MM.1S (cell line): Measurements from ENCODE around the gene C6orf62.

Experiments
- CTCF ChIP-seq: fragments of 300-600 bp; sonication (generic); IDR thresholded peaks from 2 replicates; pipeline ENCODE4 v1.5.1; 2016; ENCODE audit warnings: antibody characterized with exemption, low read length, mixed read lengths
- EZH2 ChIP-seq: fragments of 300-600 bp; sonication (generic); optimal IDR thresholded peaks from 2 replicates; pipeline ENCODE3; 2017; ENCODE audit warnings: low read depth, mild to moderate bottlenecking, antibody characterized with exemption, low read length, mixed read lengths

- TF ChIP-seq CTCF (no peak), EZH2 (no peak)
Observed at GRCh38 chr6:24761851-24762250, 42.9 kb upstream of the C6orf62 start.
